Mesodermal cell (in vitro differentiated cells): ENCODE results near the gene VPS8.
"Not testable (repeated sequence)": the region's sequence is repeated elsewhere in the genome, so short reads cannot be mapped to it uniquely, and the experiment has no call there.

ENCODE experiments used
- H3K27ac ChIP-seq: 2 replicates; pipeline ENCODE4 v1.7.0; 2013; ENCODE audit warnings: mild to moderate bottlenecking, low read depth, low read length, moderate library complexity; ENCODE audit not compliant: severe bottlenecking
- H3K36me3 ChIP-seq: 2 replicates; pipeline ENCODE4 v1.7.1; 2013; ENCODE audit warnings: mild to moderate bottlenecking, low read length, moderate library complexity; ENCODE audit not compliant: control insufficient read depth, insufficient read depth
- H3K4me1 ChIP-seq: one replicate; pipeline ENCODE4 v1.7.1; 2013; ENCODE audit warnings: mild to moderate bottlenecking, low read length; ENCODE audit not compliant: insufficient read depth, control insufficient read depth, poor library complexity, severe bottlenecking
- H3K4me3 ChIP-seq: 2 replicates; pipeline ENCODE4 v1.7.0; 2013; ENCODE audit warnings: low read length, control low read depth, mild to moderate bottlenecking; ENCODE audit not compliant: insufficient read depth, poor library complexity, severe bottlenecking; ENCODE audit errors: extremely low read depth
- H3K9me3 ChIP-seq: 2 replicates; pipeline ENCODE4 v1.7.1; 2013; ENCODE audit warnings: mild to moderate bottlenecking, low read length, moderate library complexity; ENCODE audit not compliant: control insufficient read depth
- WGBS, 2 experiments: methylation state at CpG; one replicate each; pipeline ENCODE4 v1.1.5; 2013; ENCODE audit warnings: missing lambda C conversion rate in 2 of 2; ENCODE audit not compliant: insufficient coverage in 2 of 2; 5-methylcytosine and 5-hydroxymethylcytosine counted together

VPS8 gene

DNA sequence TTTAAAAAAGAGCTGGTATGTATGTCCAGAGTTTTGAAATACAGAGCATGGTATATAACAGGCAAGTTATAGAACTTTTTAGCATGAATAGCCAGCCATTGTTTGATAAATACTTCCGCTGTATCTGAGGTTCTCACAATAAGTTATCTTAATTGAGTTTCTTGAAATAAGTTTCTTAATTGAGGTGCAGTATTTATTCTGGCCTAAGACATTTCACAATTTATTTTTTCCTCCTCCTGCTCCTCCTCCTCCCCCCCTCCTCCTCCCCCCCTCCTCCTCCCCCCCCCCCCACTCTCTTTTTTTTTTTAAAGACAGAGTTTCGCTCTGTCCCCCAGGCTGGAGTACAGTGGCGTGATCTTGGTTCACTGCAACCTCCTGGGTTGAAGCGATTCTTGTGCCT is 83.4 kb downstream of the VPS8 start:
- H3K27ac ChIP-seq: no peak overlapping the region
- no peaks in the 10 kb centered on the region for H3K9me3 ChIP-seq
- WGBS, 2 experiments: 50 to 100% methylated on average over 1 to 3 of the region's 4 CpGs
- H3K4me1 ChIP-seq: no peaks in the 10 kb centered on the region
- no peaks in the 10 kb centered on the region for H3K36me3 ChIP-seq
- H3K4me3 ChIP-seq: no peak overlapping the region

GRCh38 chr3:184896336-184896735 is 84.4 kb downstream of the VPS8 start:
- Histone ChIP-seq H3K4me3 (no peak overlapping the region), H3K9me3 (no peaks in the 10 kb centered on the region), H3K36me3 (no peaks in the 10 kb centered on the region), H3K4me1 (no peaks in the 10 kb centered on the region), H3K27ac (no peak overlapping the region)
- 92 to 100% methylated on average over 1 to 2 of the region's 2 CpGs for WGBS, 2 experiments

DNA sequence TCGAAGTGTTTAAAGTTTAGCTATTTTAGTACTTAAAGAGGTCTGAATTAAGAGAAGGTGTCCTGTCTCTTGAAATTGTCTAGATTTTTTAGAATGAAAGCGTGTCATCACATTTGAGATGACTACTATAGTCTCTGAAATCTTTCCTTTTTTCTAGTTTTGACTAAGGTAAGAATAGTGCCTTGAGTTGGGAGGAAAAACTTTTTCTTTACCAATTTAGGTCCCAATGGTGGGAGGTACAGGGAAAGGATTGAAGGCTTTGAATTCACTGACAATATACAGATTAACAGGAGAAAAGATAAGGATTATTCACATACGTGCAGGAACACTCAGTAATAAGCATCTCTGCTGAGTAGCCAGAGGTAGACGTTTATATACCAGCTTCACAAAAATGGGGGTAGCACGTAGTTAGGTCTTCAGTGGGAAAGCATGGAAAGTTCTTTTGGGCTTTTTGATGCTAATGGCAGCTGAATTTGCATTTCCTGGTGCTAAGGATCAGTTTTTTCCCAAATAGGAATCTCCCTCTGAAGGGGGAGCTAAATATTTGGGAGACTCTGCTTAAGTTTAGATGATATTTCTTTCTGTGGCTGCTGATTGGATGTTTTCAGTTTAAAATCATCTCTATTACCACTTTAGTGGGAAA is 88.1 kb downstream of the VPS8 start:
- no peak overlapping the region for H3K4me3 ChIP-seq
- peaks cover 3% of the 10 kb centered on the region for H3K36me3 ChIP-seq
- H3K27ac ChIP-seq: no peak overlapping the region
- 51 to 60% methylated on average over 4 to 5 of the region's 5 CpGs for WGBS, 2 experiments
- peaks cover 9% of the 10 kb centered on the region for H3K9me3 ChIP-seq
- H3K4me1 ChIP-seq: no peaks in the 10 kb centered on the region

DNA sequence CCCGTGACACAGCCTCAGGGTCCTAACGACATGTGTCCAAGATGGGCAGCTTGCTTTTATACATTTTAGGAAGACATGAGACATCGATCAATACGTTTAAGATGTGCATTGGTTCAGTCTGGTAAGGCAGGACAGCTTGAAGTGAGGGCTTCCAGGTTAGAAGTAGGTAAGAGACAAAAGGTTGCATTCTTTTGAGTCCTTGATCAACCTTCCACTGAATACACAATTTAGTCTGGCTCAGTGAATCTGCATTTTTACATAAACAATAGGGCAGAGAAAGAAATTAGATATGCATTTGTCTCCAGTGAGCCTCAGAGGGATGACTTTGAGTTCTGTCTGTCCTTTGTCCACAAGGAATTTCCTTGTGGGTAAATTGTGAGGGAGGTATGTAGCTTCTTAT is 95.1 kb downstream of the VPS8 start:
- 84 to 92% methylated on average over 2 to 4 of the region's 4 CpGs for WGBS, 2 experiments
- not testable (repeated sequence) for H3K4me1 ChIP-seq, H3K4me3 ChIP-seq, H3K9me3 ChIP-seq
- Histone ChIP-seq H3K27ac (peak overlapping the region; percentile 81), H3K36me3 (peaks cover 11% of the 10 kb centered on the region)

DNA sequence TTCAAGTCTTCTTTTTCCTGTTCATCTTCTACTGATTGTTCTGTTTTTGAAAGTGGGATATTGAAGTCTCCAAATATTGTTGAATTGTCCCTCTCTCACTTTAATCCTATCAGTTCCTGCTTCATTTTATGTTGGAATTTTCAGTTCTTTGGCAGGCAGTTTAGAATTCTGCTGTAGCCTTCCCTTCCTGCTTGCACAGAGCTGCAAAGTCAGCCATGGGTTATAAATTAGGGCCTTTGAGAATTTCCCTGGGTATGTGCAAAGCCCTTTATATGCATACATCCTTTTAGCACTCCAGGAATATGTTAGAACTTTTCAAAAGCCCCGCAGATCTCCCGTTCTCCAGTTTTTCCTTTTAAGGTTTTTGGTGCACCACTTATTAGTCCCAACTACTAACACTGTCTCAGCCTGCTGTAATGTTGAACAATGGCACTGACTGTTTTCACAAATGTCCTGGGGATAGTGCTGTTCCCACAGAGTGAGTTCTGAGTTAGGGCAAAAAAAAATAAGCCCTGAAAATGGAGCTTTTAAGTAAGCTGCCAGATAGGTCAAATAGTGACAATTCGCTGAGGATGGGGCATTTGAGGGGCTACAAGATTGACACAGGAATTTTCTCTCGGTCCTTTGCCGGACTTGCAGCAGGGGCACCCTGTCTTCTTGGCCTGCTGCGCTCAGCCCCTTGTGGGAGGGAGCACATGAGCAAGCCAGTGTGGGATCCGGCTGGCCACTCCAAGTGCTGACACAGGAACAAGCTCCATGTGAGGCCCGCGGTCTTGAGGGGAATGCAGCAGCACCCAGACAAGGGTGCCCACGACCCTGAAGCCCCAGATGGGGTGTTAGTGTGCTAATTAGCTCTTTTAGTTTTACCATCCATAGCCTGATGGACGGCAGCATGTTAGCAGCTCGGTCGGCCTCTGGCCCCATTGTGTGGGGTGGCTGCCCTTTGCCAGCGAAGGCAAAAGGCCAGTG is 96.0 kb downstream of the VPS8 start:
- Histone ChIP-seq H3K36me3 (peaks cover 11% of the 10 kb centered on the region), H3K4me1 (peaks cover 6% of the 10 kb centered on the region), H3K27ac (peak overlapping the region; percentile 81), H3K4me3 (no peak overlapping the region), H3K9me3 (peaks cover 10% of the 10 kb centered on the region)
- 86 to 89% methylated on average over 11 of the region's 14 CpGs for WGBS, 2 experiments

GRCh38 chr3:184908859-184909258 is 96.9 kb downstream of the VPS8 start:
- Histone ChIP-seq H3K36me3 (peaks cover 8% of the 10 kb centered on the region), H3K27ac (peak overlapping the region; percentile 81), H3K9me3 (peaks cover 5% of the 10 kb centered on the region), H3K4me1 (peaks cover 6% of the 10 kb centered on the region), H3K4me3 (no peak overlapping the region)
- WGBS, 2 experiments: 72 to 84% methylated on average over 3 to 4 of the region's 4 CpGs

DNA sequence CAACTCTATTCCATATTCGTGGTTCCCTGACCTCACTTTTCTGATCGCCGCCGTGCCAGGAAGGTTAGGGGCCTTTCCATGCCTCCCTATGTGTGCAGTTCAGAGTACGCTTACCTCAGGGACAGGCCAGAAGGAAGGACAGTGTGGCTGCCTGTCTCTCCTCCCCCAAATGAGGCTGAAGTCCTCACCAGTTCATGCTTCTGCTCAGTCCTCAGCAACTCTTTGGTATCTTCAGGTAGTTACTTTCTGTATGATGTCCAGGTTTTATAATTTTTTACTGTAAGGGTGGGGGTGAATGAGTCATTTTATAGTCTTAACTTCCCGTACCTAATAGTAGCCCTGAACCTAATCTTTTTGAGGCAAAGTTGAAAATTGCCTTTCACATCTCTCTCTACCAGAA is 98.7 kb downstream of the VPS8 start:
- WGBS, 2 experiments: 90 to 98% methylated on average over 5 of the region's 6 CpGs
- H3K4me3 ChIP-seq: no peak overlapping the region
- H3K4me1 ChIP-seq: peaks cover 6% of the 10 kb centered on the region
- no peak overlapping the region for H3K27ac ChIP-seq
- peaks cover 16% of the 10 kb centered on the region for H3K36me3 ChIP-seq
- no peaks in the 10 kb centered on the region for H3K9me3 ChIP-seq

DNA sequence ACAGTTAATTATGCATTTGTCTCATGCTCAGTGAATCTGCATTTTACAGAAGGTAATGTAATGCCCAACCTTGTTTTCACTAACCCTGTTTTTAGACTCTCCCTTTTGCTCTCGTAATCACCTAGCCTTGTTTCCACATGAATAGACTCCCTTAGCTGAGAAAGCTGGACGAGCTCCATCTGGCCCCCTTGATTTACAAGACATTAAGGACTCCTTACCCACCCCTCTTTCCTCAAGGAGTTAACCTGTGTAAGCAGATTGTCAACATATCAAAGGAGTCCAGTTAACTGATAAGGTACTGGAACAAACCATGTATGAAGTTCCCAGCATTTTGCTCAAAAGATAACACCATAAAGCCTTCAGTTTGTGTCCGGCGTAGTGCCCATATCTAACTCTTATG is 99.6 kb downstream of the VPS8 start:
- peaks cover 19% of the 10 kb centered on the region for H3K36me3 ChIP-seq
- H3K9me3 ChIP-seq: no peaks in the 10 kb centered on the region
- H3K4me1 ChIP-seq: peaks cover 6% of the 10 kb centered on the region
- WGBS, 2 experiments: 77 to 93% methylated on average over 3 of the region's 4 CpGs
- no peak overlapping the region for H3K27ac ChIP-seq
- no peak overlapping the region for H3K4me3 ChIP-seq

DNA sequence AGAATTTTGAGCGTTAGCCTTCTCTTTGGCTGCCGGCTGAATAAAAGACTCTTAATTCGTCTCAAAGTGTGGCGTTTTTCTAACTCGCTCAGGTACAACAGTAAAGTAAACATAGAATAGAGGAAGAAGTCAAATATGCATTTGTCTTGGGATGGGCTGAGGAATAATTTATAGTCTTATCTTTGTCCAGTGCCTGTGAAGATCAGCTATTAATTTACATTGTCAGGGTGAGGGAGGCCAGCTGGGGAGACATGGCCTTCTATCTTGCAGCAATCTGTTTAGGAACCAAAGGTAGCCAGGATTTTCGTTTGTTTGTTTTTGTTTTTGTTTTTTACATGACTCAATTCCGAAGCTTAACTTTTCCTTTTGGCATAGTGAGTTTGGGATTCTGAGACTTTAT is 100.2 kb downstream of the VPS8 start:
- no peaks in the 10 kb centered on the region for H3K9me3 ChIP-seq
- H3K4me3 ChIP-seq: no peak overlapping the region
- WGBS, 2 experiments: 55 to 66% methylated on average over 5 of the region's 7 CpGs
- H3K36me3 ChIP-seq: peaks cover 19% of the 10 kb centered on the region
- H3K4me1 ChIP-seq: peaks cover 3% of the 10 kb centered on the region
- H3K27ac ChIP-seq: no peak overlapping the region

GRCh38 chr3:184914628-184915027 is 102.7 kb downstream of the VPS8 start:
- Histone ChIP-seq H3K9me3 (no peaks in the 10 kb centered on the region), H3K36me3 (peaks cover 20% of the 10 kb centered on the region), H3K4me3 (no peak overlapping the region), H3K4me1 (no peaks in the 10 kb centered on the region), H3K27ac (no peak overlapping the region)
- WGBS, 2 experiments: 84 to 100% methylated on average over 5 of the region's 5 CpGs

DNA sequence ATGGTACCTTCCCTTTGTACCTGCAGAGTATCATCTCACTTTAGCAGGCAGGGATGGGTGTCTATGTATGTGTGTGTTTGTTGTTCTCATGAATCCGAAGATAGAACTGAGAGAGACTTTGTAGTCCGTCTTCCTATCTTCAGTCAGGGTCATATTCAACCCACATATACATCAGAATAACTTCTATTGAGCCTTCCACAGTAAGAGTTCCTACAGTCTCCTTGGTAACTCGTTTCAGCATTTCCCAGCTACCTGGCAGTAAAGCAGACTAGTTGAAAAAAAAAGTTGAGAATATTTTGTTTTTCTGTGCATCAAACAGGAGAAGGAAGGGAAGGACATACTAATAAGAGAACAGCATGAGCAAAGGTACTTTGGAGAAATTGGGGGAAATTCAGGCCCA is 106.8 kb downstream of the VPS8 start:
- Histone ChIP-seq H3K4me1 (no peaks in the 10 kb centered on the region), H3K27ac (no peak overlapping the region), H3K9me3 (no peaks in the 10 kb centered on the region), H3K36me3 (peaks cover 18% of the 10 kb centered on the region), H3K4me3 (no peak overlapping the region)
- WGBS, 2 experiments: 80 to 100% methylated on average over 1 of the region's 3 CpGs
